IMR-90 (cell line): ENCODE measurements around the gene YJEFN3. TPM values are rescaled to one million over a fixed set of nuclear protein-coding genes. Genes with fewer than 3 reads are reported as not detected.

Source experiments
- ATAC-seq: fragments of 200-7000 bp; cut with Tn5 transposase; 2 replicates; pipeline ENCODE4 v1.9.1; 2020; ENCODE audit warnings: low read depth, mild to moderate bottlenecking, moderate library complexity
- BruUV-seq: library from RNA; stranded (reverse); fragments of 400-500 nt; replicated peaks from 2 replicates; lab custom pipeline; 2021; lab: Mats Ljungman, UMichigan
- CTCF ChIA-PET: fragments of 300-600 bp; formaldehyde crosslinking; extraction: SDS; loops from one replicate; lab custom pipeline; 2021; ENCODE audit warnings: antibody characterized with exemption; lab: Yijun Ruan, JAX
- POLR2A ChIA-PET: fragments of 300-600 bp; sonication (Branson Sonifier 250); formaldehyde crosslinking; loops from one replicate; lab custom pipeline; 2022; ENCODE audit warnings: antibody characterized with exemption; ENCODE audit not compliant: unreplicated experiment; lab: Charles Lee
- DNase-seq: peaks from one replicate; pipeline ENCODE4 v3.0.0; 2013
- H2AFZ ChIP-seq: replicated peaks from 2 replicates; pipeline ENCODE3; 2013; ENCODE audit warnings: low read length, mild to moderate bottlenecking; ENCODE audit not compliant: poor library complexity
- H2AK5ac ChIP-seq: 2 replicates; pipeline ENCODE4 v1.6.1; 2013; ENCODE audit warnings: low read depth, low read length, inconsistent platforms
- H2AK9ac ChIP-seq: replicated peaks from 2 replicates; pipeline ENCODE3; 2013; ENCODE audit warnings: mild to moderate bottlenecking, low read depth, low read length, moderate library complexity; ENCODE audit not compliant: poor library complexity
- H2BK120ac ChIP-seq: 2 replicates; pipeline ENCODE4 v1.6.1; 2013; ENCODE audit warnings: low read depth, low read length, inconsistent platforms
- H2BK15ac ChIP-seq: 3 replicates; pipeline ENCODE4 v1.6.1; 2013; ENCODE audit warnings: low read depth, low read length, inconsistent platforms
- H2BK20ac ChIP-seq: 2 replicates; pipeline ENCODE4 v1.6.1; 2013; ENCODE audit warnings: low read depth, mild to moderate bottlenecking, inconsistent platforms, low read length, moderate library complexity
- H2BK5ac ChIP-seq: 2 replicates; pipeline ENCODE4 v1.6.1; 2013; ENCODE audit warnings: mild to moderate bottlenecking, low read depth, low read length, inconsistent platforms; ENCODE audit not compliant: poor library complexity, severe bottlenecking
- H3K14ac ChIP-seq: replicated peaks from 2 replicates; pipeline ENCODE4 v1.6.1; 2013; ENCODE audit warnings: low read depth, low read length, inconsistent platforms
- H3K18ac ChIP-seq: 2 replicates; pipeline ENCODE4 v1.6.1; 2013; ENCODE audit warnings: low read depth, low read length, control low read depth
- H3K23ac ChIP-seq: 2 replicates; pipeline ENCODE4 v1.6.1; 2013; ENCODE audit warnings: low read depth, low read length, inconsistent platforms
- H3K27ac ChIP-seq: 2 replicates; pipeline ENCODE4 v1.5.1; 2013; ENCODE audit warnings: mild to moderate bottlenecking, control low read depth, low read length; ENCODE audit not compliant: insufficient read depth
- H3K27me3 ChIP-seq: 2 replicates; pipeline ENCODE4 v1.6.1; 2013; ENCODE audit warnings: low read length; ENCODE audit not compliant: control insufficient read depth, insufficient read depth
- H3K36me3 ChIP-seq: 2 replicates; pipeline ENCODE4 v1.6.1; 2013; ENCODE audit warnings: low read length, mixed read lengths; ENCODE audit not compliant: control insufficient read depth, insufficient read depth
- H3K4ac ChIP-seq: 2 replicates; pipeline ENCODE4 v1.6.1; 2013; ENCODE audit warnings: low read depth, low read length, inconsistent platforms
- H3K4me1 ChIP-seq: 2 replicates; pipeline ENCODE4 v1.6.1; 2013; ENCODE audit warnings: low read length, mixed read lengths; ENCODE audit not compliant: control insufficient read depth, insufficient read depth
- H3K4me2 ChIP-seq: 2 replicates; pipeline ENCODE4 v1.6.1; 2013; ENCODE audit warnings: low read depth, mild to moderate bottlenecking, control low read depth, low read length, moderate library complexity
- H3K4me3 ChIP-seq: 2 replicates; pipeline ENCODE4 v1.5.1; 2013; ENCODE audit warnings: low read depth, mild to moderate bottlenecking, control low read depth, low read length, moderate library complexity; ENCODE audit not compliant: insufficient read depth
- H3K56ac ChIP-seq: 2 replicates; pipeline ENCODE4 v1.6.1; 2013; ENCODE audit warnings: low read length, inconsistent platforms; ENCODE audit not compliant: insufficient read depth; ENCODE audit errors: extremely low read depth
- H3K79me1 ChIP-seq, 2 experiments: 2 replicates each; pipeline ENCODE4 v1.6.1; 2013; ENCODE audit warnings: low read length in 2 of 2, inconsistent platforms in 1 of 2, low read depth in 1 of 2
- H3K9ac ChIP-seq: 2 replicates; pipeline ENCODE4 v1.6.1; 2013; ENCODE audit warnings: low read depth, low read length, control low read depth
- H3K9me1 ChIP-seq: 2 replicates; pipeline ENCODE4 v1.6.1; 2013; ENCODE audit warnings: low read length, inconsistent platforms; ENCODE audit not compliant: insufficient read depth
- H3K9me3 ChIP-seq: 2 replicates; pipeline ENCODE4 v1.6.1; 2013; ENCODE audit warnings: low read length; ENCODE audit not compliant: control insufficient read depth, insufficient read depth
- H4K20me1 ChIP-seq: 2 replicates; pipeline ENCODE4 v1.6.1; 2013; ENCODE audit warnings: low read length, inconsistent platforms; ENCODE audit not compliant: insufficient read depth
- H4K5ac ChIP-seq: 2 replicates; pipeline ENCODE4 v1.6.1; 2013; ENCODE audit warnings: mild to moderate bottlenecking, low read depth, low read length, control low read depth
- H4K8ac ChIP-seq, 2 experiments: 2 replicates each; pipeline ENCODE4 v1.6.1; 2013; ENCODE audit warnings: low read depth in 2 of 2, low read length in 2 of 2, control low read depth in 1 of 2, inconsistent platforms in 1 of 2
- H4K91ac ChIP-seq: 2 replicates; pipeline ENCODE4 v1.6.1; 2013; ENCODE audit warnings: low read depth, low read length, inconsistent platforms; ENCODE audit not compliant: insufficient read depth
- BHLHE40 ChIP-seq: fragments of 150-350 bp; IDR thresholded peaks from 2 replicates; pipeline ENCODE4 v1.6.1; 2016; ENCODE audit warnings: mild to moderate bottlenecking, low read depth, low read length
- FOS ChIP-seq: fragments of 150-350 bp; IDR thresholded peaks from 2 replicates; pipeline ENCODE4 v1.6.1; 2016; ENCODE audit warnings: low read depth, low read length
- MAFK ChIP-seq: IDR thresholded peaks from 2 replicates; pipeline ENCODE4 v1.6.1; 2012; ENCODE audit warnings: low read depth, low read length, improper control_type of control experiment
- MXI1 ChIP-seq: IDR thresholded peaks from 2 replicates; pipeline ENCODE4 v1.6.1; 2012; ENCODE audit warnings: low read depth, mild to moderate bottlenecking, low read length, moderate library complexity, borderline replicate concordance
- RAD21 ChIP-seq: IDR thresholded peaks from 2 replicates; pipeline ENCODE4 v1.6.1; 2012; ENCODE audit warnings: low read length, improper control_type of control experiment
- RCOR1 ChIP-seq: IDR thresholded peaks from 2 replicates; pipeline ENCODE4 v1.6.1; 2012; ENCODE audit warnings: mild to moderate bottlenecking, low read length, improper control_type of control experiment; ENCODE audit not compliant: insufficient replicate concordance
- RFX5 ChIP-seq: IDR thresholded peaks from 2 replicates; pipeline ENCODE4 v1.8.0; 2012; ENCODE audit warnings: low read depth, mild to moderate bottlenecking, low read length, moderate library complexity
- WGBS, 2 experiments: methylation state at CpG; one replicate each; pipeline versions ENCODE4 v1.1.5 to v1.1.7; 2013; ENCODE audit warnings: missing lambda C conversion rate in 2 of 2; ENCODE audit not compliant: insufficient read length in 1 of 2; ENCODE audit errors: extremely low coverage in 2 of 2; 5-methylcytosine and 5-hydroxymethylcytosine counted together
- dilution Hi-C: fragments of 300-500 bp; cut with HindIII; formaldehyde crosslinking; loops from one replicate; pipeline ENCODE4 v1.14.3; 2018; ENCODE audit warnings: low sequenced_read_pairs; ENCODE audit not compliant: unreplicated experiment
- in situ Hi-C: fragments of 300-500 bp; cut with MboI; formaldehyde crosslinking; loops from 3 replicates; pipeline ENCODE4 v1.14.3; 2019; ENCODE audit warnings: low sequenced_read_pairs, inconsistent platforms, mixed read lengths
- intact Hi-C: fragments of 100-400 bp; cut with micrococcal nuclease; formaldehyde crosslinking; loops from 2 replicates; pipeline ENCODE4 v1.10.0; 2022
- polyA plus RNA-seq, 3 experiments: library from polyadenylated mRNA; depleted of rRNA; stranded (reverse); fragments of >200 nt; gene quantifications; 2 replicates each; pipeline ENCODE4 v1.2.3, GENCODE V29; 2012; ENCODE audit warnings: low replicate concordance in 1 of 3
- total RNA-seq: library from RNA; depleted of rRNA; stranded (reverse); fragments of >200 nt; gene quantifications from 2 replicates; pipeline ENCODE4 v1.2.3, GENCODE V29; 2012
- TF ChIP-seq, protein P1 (sequence below): conservative IDR thresholded peaks from 2 replicates; pipeline ENCODE4 v1.5.1; 2012; ENCODE audit warnings: mild to moderate bottlenecking, low read depth, low read length, improper control_type of control experiment
- TF ChIP-seq, protein P2 (sequence below): fragments of 150-350 bp; IDR thresholded peaks from 2 replicates; pipeline ENCODE4 v1.6.1; 2017; ENCODE audit warnings: mild to moderate bottlenecking, antibody characterized with exemption, low read length, low read depth

The YJEFN3 gene
- total and polyA plus RNA-seq, 2 of the 4 experiments (the other 2 are of a cell fraction) = 0.72 to 4.0 TPM

DNA sequence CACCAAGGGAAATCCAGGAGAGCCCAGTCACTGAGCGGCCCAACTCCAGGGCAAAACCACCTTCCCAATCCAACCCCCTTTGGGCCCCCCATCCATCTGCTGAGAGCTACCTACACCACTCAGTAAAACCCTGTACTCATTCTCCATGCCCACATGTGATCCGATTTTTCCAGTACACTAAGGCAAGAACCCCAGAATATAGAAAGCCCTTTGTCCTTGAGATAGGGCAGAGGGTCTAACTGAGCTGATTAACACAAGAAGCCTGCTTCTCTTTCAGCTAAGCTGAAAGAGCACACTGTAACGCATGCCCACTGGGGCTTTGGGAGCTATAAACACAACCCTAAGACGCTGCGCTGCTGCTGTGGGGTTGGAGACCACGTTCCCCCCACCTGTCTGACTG, 53.8 kb downstream of the YJEFN3 start:
- no CpG with 5 or more reads among the region's 6 CpGs for WGBS, 2 experiments
- no peaks in the 10 kb centered on the region for H3K79me1 ChIP-seq
- no peak overlapping the region for H4K8ac ChIP-seq
- H3K9me1 ChIP-seq = no peaks in the 10 kb centered on the region
- H4K91ac ChIP-seq = no peak overlapping the region
- POLR2A ChIA-PET = no interaction called here
- intact Hi-C loops = no loop called here
- H2BK5ac ChIP-seq = no peak overlapping the region
- no peak overlapping the region for H3K23ac ChIP-seq
- H3K14ac ChIP-seq = no peak overlapping the region
- no peak overlapping the region for H2AK9ac ChIP-seq
- H2BK15ac ChIP-seq = no peak overlapping the region
- no peaks in the 10 kb centered on the region for H3K27me3 ChIP-seq
- no peak for ATAC-seq
- no peaks in the 10 kb centered on the region for H3K36me3 ChIP-seq
- no peak overlapping the region for H2AK5ac ChIP-seq
- H2BK20ac ChIP-seq = no peak overlapping the region
- H3K27ac ChIP-seq = no peak overlapping the region
- H3K9me3 ChIP-seq = no peaks in the 10 kb centered on the region
- DNase-seq = no peak
- CTCF ChIA-PET = no interaction called here
- H2AFZ ChIP-seq = no peak overlapping the region
- no peaks in the 10 kb centered on the region for H4K20me1 ChIP-seq
- H3K56ac ChIP-seq = no peak overlapping the region
- no peak overlapping the region for H3K4ac ChIP-seq
- no peak overlapping the region for H3K4me2 ChIP-seq
- TF ChIP-seq, protein P1, sequence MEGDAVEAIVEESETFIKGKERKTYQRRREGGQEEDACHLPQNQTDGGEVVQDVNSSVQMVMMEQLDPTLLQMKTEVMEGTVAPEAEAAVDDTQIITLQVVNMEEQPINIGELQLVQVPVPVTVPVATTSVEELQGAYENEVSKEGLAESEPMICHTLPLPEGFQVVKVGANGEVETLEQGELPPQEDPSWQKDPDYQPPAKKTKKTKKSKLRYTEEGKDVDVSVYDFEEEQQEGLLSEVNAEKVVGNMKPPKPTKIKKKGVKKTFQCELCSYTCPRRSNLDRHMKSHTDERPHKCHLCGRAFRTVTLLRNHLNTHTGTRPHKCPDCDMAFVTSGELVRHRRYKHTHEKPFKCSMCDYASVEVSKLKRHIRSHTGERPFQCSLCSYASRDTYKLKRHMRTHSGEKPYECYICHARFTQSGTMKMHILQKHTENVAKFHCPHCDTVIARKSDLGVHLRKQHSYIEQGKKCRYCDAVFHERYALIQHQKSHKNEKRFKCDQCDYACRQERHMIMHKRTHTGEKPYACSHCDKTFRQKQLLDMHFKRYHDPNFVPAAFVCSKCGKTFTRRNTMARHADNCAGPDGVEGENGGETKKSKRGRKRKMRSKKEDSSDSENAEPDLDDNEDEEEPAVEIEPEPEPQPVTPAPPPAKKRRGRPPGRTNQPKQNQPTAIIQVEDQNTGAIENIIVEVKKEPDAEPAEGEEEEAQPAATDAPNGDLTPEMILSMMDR = no peak
- TF ChIP-seq RAD21 (no peak), RCOR1 (no peak), FOS (no peak), RFX5 (no peak), MAFK (no peak), BHLHE40 (no peak), MXI1 (no peak)
- TF ChIP-seq, protein P2, sequence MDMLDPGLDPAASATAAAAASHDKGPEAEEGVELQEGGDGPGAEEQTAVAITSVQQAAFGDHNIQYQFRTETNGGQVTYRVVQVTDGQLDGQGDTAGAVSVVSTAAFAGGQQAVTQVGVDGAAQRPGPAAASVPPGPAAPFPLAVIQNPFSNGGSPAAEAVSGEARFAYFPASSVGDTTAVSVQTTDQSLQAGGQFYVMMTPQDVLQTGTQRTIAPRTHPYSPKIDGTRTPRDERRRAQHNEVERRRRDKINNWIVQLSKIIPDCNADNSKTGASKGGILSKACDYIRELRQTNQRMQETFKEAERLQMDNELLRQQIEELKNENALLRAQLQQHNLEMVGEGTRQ = no peak
- H3K9ac ChIP-seq = no peak overlapping the region
- H3K4me3 ChIP-seq = no peak overlapping the region
- H3K18ac ChIP-seq = no peak overlapping the region
- H4K5ac ChIP-seq = no peak overlapping the region
- BruUV-seq = no TSS peak
- dilution Hi-C loops = no loop called here
- no peaks in the 10 kb centered on the region for H3K4me1 ChIP-seq
- no peak overlapping the region for H2BK120ac ChIP-seq
- in situ Hi-C loops = no loop called here
